Measurements from ENCODE around the gene TUSC1. TPM values are rescaled to one million over a fixed set of nuclear protein-coding genes. Genes with fewer than 3 reads are reported as not detected.

The TUSC1 gene
- total and polyA plus RNA-seq, 2 of the 8 experiments (the other 6 are each of a cell fraction or from before 2014, with no cell fraction given) = 4.3 to 4.6 TPM

GRCh38 chr9:25704800-25705199 is 26.6 kb upstream of the TUSC1 start:
- no peak overlapping the region for H4K8ac ChIP-seq (ENCODE audit: extremely low read depth, insufficient read depth, low read length)
- H3K79me1 ChIP-seq (ENCODE audit: low read depth, low read length) = no peaks in the 10 kb centered on the region
- no peaks in the 10 kb centered on the region for H3K9me3 ChIP-seq (ENCODE audit: insufficient read depth in 2 of 2, low read depth in 1 of 2, low read length in 1 of 2)
- POLR2A ChIA-PET (ENCODE audit: partially characterized antibody) = no interaction called here
- no peak overlapping the region for H2BK20ac ChIP-seq (ENCODE audit: low read length)
- no peak overlapping the region for H3K14ac ChIP-seq (ENCODE audit: insufficient read length)
- DNase-seq (ENCODE audit: low read depth in 1 of 2, low spot score in 2 of 2) = no peak
- no peak overlapping the region for H3K27ac ChIP-seq (ENCODE audit: low read depth, low read length)
- H3K27me3 ChIP-seq (replicated peaks in 1 of 4; ENCODE audit: control insufficient read depth in 3 of 4, extremely low read depth in 1 of 4, insufficient read depth in 3 of 4, low read length in 3 of 4) = no peaks in the 10 kb centered on the region
- H3K79me2 ChIP-seq (ENCODE audit: control insufficient read depth in 1 of 2, insufficient read depth in 2 of 2, low read length in 2 of 2) = no peaks in the 10 kb centered on the region
- no peak overlapping the region for H3K56ac ChIP-seq (replicated peaks; ENCODE audit: insufficient read length, low read depth, low read length)
- TF ChIP-seq SP2 (IDR thresholded peaks at IDR 0.05; ENCODE audit: low read length) (no peak), CREB1 (IDR thresholded peaks at IDR 0.05) (no peak), TAF1 (IDR thresholded peaks at IDR 0.05; ENCODE audit: low read depth, low read length) (no peak), CHD1 (IDR thresholded peaks at IDR 0.05; ENCODE audit: low read depth, low read length) (no peak)
- TF ChIP-seq, protein P1, sequence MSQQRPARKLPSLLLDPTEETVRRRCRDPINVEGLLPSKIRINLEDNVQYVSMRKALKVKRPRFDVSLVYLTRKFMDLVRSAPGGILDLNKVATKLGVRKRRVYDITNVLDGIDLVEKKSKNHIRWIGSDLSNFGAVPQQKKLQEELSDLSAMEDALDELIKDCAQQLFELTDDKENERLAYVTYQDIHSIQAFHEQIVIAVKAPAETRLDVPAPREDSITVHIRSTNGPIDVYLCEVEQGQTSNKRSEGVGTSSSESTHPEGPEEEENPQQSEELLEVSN (IDR thresholded peaks at IDR 0.05) = no peak
- FAIRE-seq = no peak
- no peak overlapping the region for H4K5ac ChIP-seq (ENCODE audit: insufficient read length, low read depth, low read length)
- H2BK15ac ChIP-seq (ENCODE audit: low read length) = no peak overlapping the region
- H3K4me2 ChIP-seq (ENCODE audit: insufficient read depth in 1 of 2, low read depth in 2 of 2, low read length in 2 of 2) = no peak overlapping the region
- CTCF ChIA-PET (ENCODE audit: partially characterized antibody) = no interaction called here
- no peak overlapping the region for H2BK120ac ChIP-seq (replicated peaks; ENCODE audit: low read depth, low read length)
- no peak overlapping the region for H3K4me3 ChIP-seq (ENCODE audit: extremely low read depth in 1 of 4, insufficient read depth in 2 of 4, low read depth in 3 of 4, low read length in 4 of 4)
- H3K36me3 ChIP-seq (ENCODE audit: control insufficient read depth in 2 of 4, insufficient read depth in 4 of 4, low read length in 3 of 4) = no peaks in the 10 kb centered on the region
- H3K9ac ChIP-seq (replicated peaks in 1 of 4; ENCODE audit: extremely low read depth in 1 of 4, low read depth in 3 of 4, low read length in 3 of 4) = no peak overlapping the region
- no peak overlapping the region for H3K23ac ChIP-seq (ENCODE audit: insufficient read length)
- no peak overlapping the region for H2BK12ac ChIP-seq (ENCODE audit: low read depth, low read length)
- WGBS, 2 experiments (ENCODE audit: extremely low coverage in 1 of 2, insufficient coverage in 1 of 2, insufficient read length in 1 of 2, insufficient replicate concordance in 2 of 2, low coverage in 1 of 2, low lambda C conversion rate in 2 of 2, missing lambda C conversion rate in 1 of 2) = 94% methylated on average over 4 of the region's 4 CpGs; no CpG with 5 or more reads in 1 of the 2 experiments
- H3K23me2 ChIP-seq (ENCODE audit: low read depth, low read length) = no peaks in the 10 kb centered on the region
- H4K91ac ChIP-seq (replicated peaks; ENCODE audit: insufficient read length, low read length) = no peak overlapping the region
- no peak overlapping the region for H2AFZ ChIP-seq (ENCODE audit: low read length)
- H2BK5ac ChIP-seq (ENCODE audit: low read depth, low read length) = no peak overlapping the region
- no peaks in the 10 kb centered on the region for H3K4me1 ChIP-seq (replicated peaks in 1 of 4; ENCODE audit: control insufficient read depth in 3 of 4, insufficient read depth in 4 of 4, low read length in 3 of 4)
- no peak overlapping the region for H3K4ac ChIP-seq (replicated peaks; ENCODE audit: insufficient read length, low read depth, low read length)
- H4K20me1 ChIP-seq (replicated peaks in 1 of 2; ENCODE audit: control insufficient read depth in 1 of 2, insufficient read depth in 2 of 2, low read length in 2 of 2) = no peaks in the 10 kb centered on the region
- H3K18ac ChIP-seq (ENCODE audit: extremely low read depth, low read length) = no peak overlapping the region
- no peak overlapping the region for H2AK5ac ChIP-seq (ENCODE audit: low read depth, low read length)
